ENCODE results near the gene APOL5. TPM values are rescaled to one million over a fixed set of nuclear protein-coding genes. Genes with fewer than 3 reads are reported as not detected.

APOL5 gene
- total RNA-seq, 2 experiments from 2014 or later: 0.67 to 1.8 TPM

DNA sequence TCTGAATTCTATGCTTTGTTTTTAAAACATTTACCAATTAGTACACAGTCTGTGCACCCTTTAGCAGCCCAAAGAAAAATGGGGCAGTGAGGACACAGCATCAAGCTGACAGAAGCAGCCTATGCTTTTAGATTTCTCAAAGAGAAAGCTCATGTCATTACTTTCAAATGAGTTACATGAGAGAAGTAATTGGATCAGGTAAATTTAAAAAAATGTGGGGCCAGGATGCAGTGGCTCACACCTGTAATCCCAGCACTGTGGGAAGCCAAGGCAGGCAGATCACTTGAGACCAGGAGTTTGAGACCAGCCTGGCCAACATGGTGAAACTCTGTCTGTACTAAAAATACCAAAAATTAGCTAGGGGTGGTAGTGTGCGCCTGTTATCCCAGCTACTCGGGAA is 57.7 kb downstream of the APOL5 start:
- no TSS peak for BruUV-seq (replicated peaks)
- CTCF ChIA-PET (ENCODE audit: unreplicated experiment): no interaction called here

DNA sequence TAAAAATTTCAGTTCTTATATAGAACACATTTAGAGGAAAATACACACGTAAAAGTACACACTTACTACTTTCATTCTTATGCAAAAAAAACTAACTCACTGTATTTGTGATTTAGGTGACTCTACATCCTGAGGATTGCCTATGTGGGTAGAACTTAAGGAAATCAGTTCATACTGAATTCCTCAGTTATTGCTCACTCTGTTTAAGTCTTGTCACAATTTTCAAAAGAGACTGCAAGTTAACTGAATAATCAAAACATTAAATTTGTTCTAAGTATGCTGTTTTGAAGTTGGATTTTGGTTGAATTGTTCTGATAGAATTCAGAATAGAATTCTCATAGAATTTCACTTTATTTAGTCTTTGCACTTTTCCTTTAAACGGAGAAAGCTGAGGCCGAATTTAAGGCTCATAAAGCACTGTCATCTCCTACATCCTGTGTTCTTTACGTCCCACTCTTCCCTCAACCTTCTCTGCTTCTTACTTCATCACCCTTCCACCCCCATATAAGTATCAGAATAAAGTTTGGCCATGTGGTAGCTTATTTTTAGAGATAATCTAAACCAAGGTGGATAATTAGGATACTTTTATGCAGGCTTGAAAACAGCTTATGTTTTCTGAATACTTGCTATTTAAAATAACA is 59.8 kb downstream of the APOL5 start:
- Histone ChIP-seq H3K27ac (ENCODE audit: low read depth, low read length, poor library complexity, severe bottlenecking) (no peak overlapping the region), H3K4me3 (ENCODE audit: low read depth, low read length, poor library complexity, severe bottlenecking) (no peak overlapping the region), H3K36me3 (ENCODE audit: insufficient read depth, low read length) (peaks cover 39% of the 10 kb centered on the region), H3K9me3 (ENCODE audit: low read length) (no peaks in the 10 kb centered on the region), H3K79me2 (ENCODE audit: insufficient read depth, low read depth, low read length) (no peaks in the 10 kb centered on the region), H2AFZ (ENCODE audit: low read length) (no peak overlapping the region), H4K20me1 (ENCODE audit: insufficient read depth, low read length) (no peaks in the 10 kb centered on the region), H3K9me2 (ENCODE audit: insufficient read depth, low read length) (no peaks in the 10 kb centered on the region), H3K4me1 (ENCODE audit: insufficient read depth, low read length, poor library complexity, severe bottlenecking) (no peaks in the 10 kb centered on the region), H3K4me2 (ENCODE audit: low read length) (no peak overlapping the region)
- ChIA-PET CTCF (ENCODE audit: unreplicated experiment) (interaction anchor here (0.7 kb wide), 1 partner anchor 22 kb away, joined by 3 read pairs; no protein-coding TSS in a partner anchor), POLR2A (interaction anchor here (0.7 kb wide), 1 partner anchor 36 kb away, joined by 3 read pairs; no protein-coding TSS in a partner anchor)
- TF ChIP-seq, protein P1, sequence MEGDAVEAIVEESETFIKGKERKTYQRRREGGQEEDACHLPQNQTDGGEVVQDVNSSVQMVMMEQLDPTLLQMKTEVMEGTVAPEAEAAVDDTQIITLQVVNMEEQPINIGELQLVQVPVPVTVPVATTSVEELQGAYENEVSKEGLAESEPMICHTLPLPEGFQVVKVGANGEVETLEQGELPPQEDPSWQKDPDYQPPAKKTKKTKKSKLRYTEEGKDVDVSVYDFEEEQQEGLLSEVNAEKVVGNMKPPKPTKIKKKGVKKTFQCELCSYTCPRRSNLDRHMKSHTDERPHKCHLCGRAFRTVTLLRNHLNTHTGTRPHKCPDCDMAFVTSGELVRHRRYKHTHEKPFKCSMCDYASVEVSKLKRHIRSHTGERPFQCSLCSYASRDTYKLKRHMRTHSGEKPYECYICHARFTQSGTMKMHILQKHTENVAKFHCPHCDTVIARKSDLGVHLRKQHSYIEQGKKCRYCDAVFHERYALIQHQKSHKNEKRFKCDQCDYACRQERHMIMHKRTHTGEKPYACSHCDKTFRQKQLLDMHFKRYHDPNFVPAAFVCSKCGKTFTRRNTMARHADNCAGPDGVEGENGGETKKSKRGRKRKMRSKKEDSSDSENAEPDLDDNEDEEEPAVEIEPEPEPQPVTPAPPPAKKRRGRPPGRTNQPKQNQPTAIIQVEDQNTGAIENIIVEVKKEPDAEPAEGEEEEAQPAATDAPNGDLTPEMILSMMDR (conservative IDR thresholded peaks at IDR 0.05; ENCODE audit: low read length): no peak
- TF ChIP-seq EZH2phosphoT487 (IDR thresholded peaks at IDR 0.05; ENCODE audit: borderline replicate concordance, low read depth, low read length): no peak
- no TSS peak for BruUV-seq (replicated peaks)
- intact Hi-C loops (cut with micrococcal nuclease; ENCODE audit: unreplicated experiment): no loop called here
- DNase-seq (ENCODE audit: low spot score): no peak

More for the DNA sequence above, 57.7 kb downstream of the APOL5 start:
- H3K27ac ChIP-seq (ENCODE audit: low read depth, low read length, poor library complexity, severe bottlenecking): no peak overlapping the region
- H2AFZ ChIP-seq (ENCODE audit: low read length): no peak overlapping the region
- H3K79me2 ChIP-seq (ENCODE audit: insufficient read depth, low read depth, low read length): no peaks in the 10 kb centered on the region
- intact Hi-C loops (cut with micrococcal nuclease; ENCODE audit: unreplicated experiment): no loop called here
- DNase-seq (ENCODE audit: low spot score): no peak
- no peak overlapping the region for H3K4me2 ChIP-seq (ENCODE audit: low read length)
- no peaks in the 10 kb centered on the region for H3K9me2 ChIP-seq (ENCODE audit: insufficient read depth, low read length)
- no peaks in the 10 kb centered on the region for H3K9me3 ChIP-seq (ENCODE audit: low read length)
- no peaks in the 10 kb centered on the region for H3K4me1 ChIP-seq (ENCODE audit: insufficient read depth, low read length, poor library complexity, severe bottlenecking)
- POLR2A ChIA-PET: interaction anchor here (0.6 to 1.0 kb wide), 3 partner anchors 14 to 372 kb away, joined by 3 to 7 read pairs (median 4); no protein-coding TSS in a partner anchor
- no peak overlapping the region for H3K4me3 ChIP-seq (ENCODE audit: low read depth, low read length, poor library complexity, severe bottlenecking)
- H4K20me1 ChIP-seq (ENCODE audit: insufficient read depth, low read length): no peaks in the 10 kb centered on the region
- TF ChIP-seq EZH2phosphoT487 (IDR thresholded peaks at IDR 0.05; ENCODE audit: borderline replicate concordance, low read depth, low read length): no peak
- TF ChIP-seq, protein P1 (conservative IDR thresholded peaks at IDR 0.05; ENCODE audit: low read length): no peak
- H3K36me3 ChIP-seq (ENCODE audit: insufficient read depth, low read length): peaks cover 24% of the 10 kb centered on the region

Other genes with a start within 250 kb of the APOL5 start
- gene RASD2, start 177.0 kb upstream of the APOL5 start, total RNA-seq (2014; rRNA removed; shearing (Covaris generic)): 0.19 TPM in 1 of 2 replicates, not detected in the other
- 0.11 TPM in 1 of 2 replicates, not detected in the other for gene RASD2, start 177.0 kb upstream of the APOL5 start, total RNA-seq (2022)
- gene MB, start 100.5 kb upstream of the APOL5 start, total RNA-seq (2014; rRNA removed; shearing (Covaris generic)): not detected in 2 replicates
- not detected in 2 replicates for gene MB, start 100.5 kb upstream of the APOL5 start, total RNA-seq (2022)
- 27.8 and 28.8 TPM in 2 replicates for gene APOL6, start 69.4 kb upstream of the APOL5 start, total RNA-seq (2014; rRNA removed; shearing (Covaris generic))
- gene APOL6, start 69.4 kb upstream of the APOL5 start, total RNA-seq (2022): 22.0 and 22.1 TPM in 2 replicates

Data from OCI-LY7 (cell line).